A549 (cell line): ENCODE data around the gene SPACA6. TPM values are rescaled to one million over a fixed set of nuclear protein-coding genes. Genes with fewer than 3 reads are reported as not detected.

ENCODE experiments used
- ATAC-seq, 2 experiments: fragments of 200-7000 bp in 1 of 2; fragments of >200 bp in 1 of 2; cut with Nextera tagmentation in 1 of 2; cut with Tn5 transposase in 1 of 2; 3 replicates each; pipeline versions ENCODE4 v1.8.0 to v1.9.1; 2018 to 2020; ENCODE audit warnings: mild to moderate bottlenecking in 1 of 2, moderate library complexity in 1 of 2
- CTCF ChIA-PET: fragments of 300-600 bp; sonication (Branson Sonifier 250); formaldehyde crosslinking; extraction: SDS; loops from one replicate; lab custom pipeline; 2021; ENCODE audit warnings: antibody characterized with exemption, inconsistent platforms; lab: Yijun Ruan, JAX
- POLR2A ChIA-PET: fragments of 350-600 bp; formaldehyde crosslinking; extraction: SDS; loops from one replicate; lab custom pipeline; 2021; ENCODE audit warnings: antibody characterized with exemption, inconsistent platforms; lab: Yijun Ruan, JAX
- DNase-seq, 2 experiments: peaks; one replicate each; pipeline versions ENCODE4 v3.0.0 to v3.0.0-alpha.2; 2011 to 2016; ENCODE audit warnings: low read depth in 1 of 2, low spot score in 1 of 2
- FAIRE-seq: peaks from 2 replicates; lab custom pipeline; 2011; peaks lifted over from hg19 to GRCh38; lab: Jason Lieb, UNC
- H3K27ac ChIP-seq, 2 experiments: fragments of >200 bp; sonication (Bioruptor Twin); formaldehyde crosslinking; 3 replicates each; pipeline ENCODE4 v1.5.1; 2016 to 2017
- H3K4me1 ChIP-seq: fragments of >200 bp; sonication (Bioruptor Twin); formaldehyde crosslinking; 3 replicates; pipeline ENCODE4 v1.6.1; 2016
- H3K4me2 ChIP-seq: fragments of >200 bp; sonication (Bioruptor Twin); formaldehyde crosslinking; 3 replicates; pipeline ENCODE4 v1.6.1; 2016
- H3K4me3 ChIP-seq: fragments of >200 bp; sonication (Bioruptor Twin); formaldehyde crosslinking; 3 replicates; pipeline ENCODE4 v1.5.1; 2016
- H3K9me3 ChIP-seq: fragments of >200 bp; sonication (Bioruptor Twin); formaldehyde crosslinking; 3 replicates; pipeline ENCODE4 v1.6.1; 2016
- ATOH8 ChIP-seq: fragments of 250-450 bp; sonication (Bioruptor Pico); IDR thresholded peaks from 2 replicates; pipeline ENCODE4 v1.5.0; 2020; ENCODE audit warnings: low read depth, mild to moderate bottlenecking, moderate library complexity
- BCL3 ChIP-seq: fragments of >200 bp; sonication (Bioruptor Twin); formaldehyde crosslinking; IDR thresholded peaks from 3 replicates; pipeline ENCODE4 v1.6.1; 2016
- BHLHE40 ChIP-seq: IDR thresholded peaks from 2 replicates; pipeline ENCODE4 v1.6.1; 2012; ENCODE audit warnings: low read depth, low read length, inconsistent platforms
- CBX2 ChIP-seq: fragments of 200-600 bp; sonication (generic); IDR thresholded peaks from 2 replicates; pipeline ENCODE4 v1.6.1; 2016; ENCODE audit warnings: low read depth, mild to moderate bottlenecking, borderline replicate concordance
- CBX8 ChIP-seq: fragments of 200-600 bp; sonication (generic); IDR thresholded peaks from 2 replicates; pipeline ENCODE4 v1.6.1; 2016
- CEBPB ChIP-seq, 2 experiments: fragments of >200 bp in 1 of 2; sonication (Bioruptor Twin) in 1 of 2; formaldehyde crosslinking in 1 of 2; IDR thresholded peaks; 2 replicates each; pipeline ENCODE4 v1.6.1; 2012 to 2016
- EHF ChIP-seq: fragments of 250-450 bp; sonication (Bioruptor Pico); IDR thresholded peaks from 2 replicates; pipeline ENCODE4 v1.5.0; 2020; ENCODE audit warnings: mild to moderate bottlenecking
- EHMT2 ChIP-seq: fragments of 200-600 bp; sonication (generic); IDR thresholded peaks from 2 replicates; pipeline ENCODE4 v1.6.1; 2016; ENCODE audit warnings: antibody characterized with exemption, low read depth, mild to moderate bottlenecking, moderate library complexity
- EP300 ChIP-seq, 2 experiments: fragments of >200 bp; sonication (Bioruptor Twin); formaldehyde crosslinking; IDR thresholded peaks; 2 replicates in 1 of 2; 3 replicates in 1 of 2; pipeline ENCODE4 v1.6.1; 2016 to 2017
- ESRRA ChIP-seq: fragments of 150-350 bp; IDR thresholded peaks from 2 replicates; pipeline ENCODE4 v1.6.1; 2014; ENCODE audit warnings: mild to moderate bottlenecking, low read length, borderline replicate concordance
- GATA3 ChIP-seq: IDR thresholded peaks from 2 replicates; pipeline ENCODE4 v1.6.1; 2012; ENCODE audit warnings: borderline replicate concordance
- HDAC2 ChIP-seq: fragments of 200-600 bp; sonication (generic); IDR thresholded peaks from 2 replicates; pipeline ENCODE4 v1.6.1; 2016
- HEYL ChIP-seq: fragments of 250-450 bp; sonication (Bioruptor Pico); IDR thresholded peaks from 2 replicates; pipeline ENCODE4 v1.8.0; 2021; ENCODE audit warnings: mild to moderate bottlenecking, moderate library complexity
- HMGXB4 ChIP-seq: fragments of 250-450 bp; sonication (Bioruptor Pico); IDR thresholded peaks from 2 replicates; pipeline ENCODE4 v1.5.0; 2021; ENCODE audit warnings: mild to moderate bottlenecking, moderate library complexity, borderline replicate concordance
- HOXB5 ChIP-seq: fragments of 250-450 bp; sonication (Bioruptor Pico); IDR thresholded peaks from 2 replicates; pipeline ENCODE4 v1.5.0; 2020; ENCODE audit warnings: mild to moderate bottlenecking, moderate library complexity
- KDM1A ChIP-seq: fragments of 200-600 bp; sonication (generic); IDR thresholded peaks from 2 replicates; pipeline ENCODE4 v1.6.1; 2016; ENCODE audit warnings: low read depth, mild to moderate bottlenecking
- MAX ChIP-seq: IDR thresholded peaks from 2 replicates; pipeline ENCODE4 v1.6.1; 2012
- NPAS2 ChIP-seq: fragments of 250-450 bp; sonication (Bioruptor Pico); IDR thresholded peaks from 2 replicates; pipeline ENCODE4 v1.8.0; 2022; ENCODE audit warnings: mild to moderate bottlenecking, moderate library complexity, borderline replicate concordance
- NR3C1 ChIP-seq: fragments of >200 bp; sonication (Bioruptor Twin); formaldehyde crosslinking; IDR thresholded peaks from 3 replicates; pipeline ENCODE4 v1.6.1; 2017
- PBX3 ChIP-seq: IDR thresholded peaks from 2 replicates; pipeline ENCODE4 v1.6.1; 2012
- PHF8 ChIP-seq: fragments of 200-600 bp; sonication (generic); IDR thresholded peaks from 2 replicates; pipeline ENCODE4 v1.6.1; 2016; ENCODE audit warnings: low read depth, mild to moderate bottlenecking, antibody characterized with exemption, moderate library complexity, borderline replicate concordance
- RAD21 ChIP-seq, 2 experiments: fragments of >200 bp in 1 of 2; sonication (Bioruptor Twin) in 1 of 2; formaldehyde crosslinking in 1 of 2; IDR thresholded peaks in 1 of 2; conservative IDR thresholded peaks in 1 of 2; 2 replicates in 1 of 2; 3 replicates in 1 of 2; pipeline ENCODE4 v1.6.1; 2012 to 2018; ENCODE audit warnings: inconsistent platforms in 1 of 2
- RNF2 ChIP-seq: fragments of 200-600 bp; sonication (generic); IDR thresholded peaks from 2 replicates; pipeline ENCODE4 v1.6.1; 2016; ENCODE audit warnings: low read depth, mild to moderate bottlenecking, antibody characterized with exemption, moderate library complexity, borderline replicate concordance
- SMC3 ChIP-seq: fragments of >200 bp; sonication (Bioruptor Twin); formaldehyde crosslinking; IDR thresholded peaks from 3 replicates; pipeline ENCODE4 v1.6.1; 2018; ENCODE audit warnings: inconsistent platforms
- SREBF2 ChIP-seq: fragments of 450-650 bp; IDR thresholded peaks from 2 replicates; pipeline ENCODE4 v1.6.1; 2014; ENCODE audit warnings: mild to moderate bottlenecking, moderate library complexity
- TFCP2L1 ChIP-seq: fragments of 250-450 bp; sonication (Bioruptor Pico); IDR thresholded peaks from 2 replicates; pipeline ENCODE4 v1.5.0; 2021; ENCODE audit warnings: mild to moderate bottlenecking
- ZC3H11A ChIP-seq: fragments of 450-650 bp; IDR thresholded peaks from 2 replicates; pipeline ENCODE4 v1.6.1; 2014; ENCODE audit warnings: antibody characterized with exemption, mild to moderate bottlenecking
- ZFP36 ChIP-seq: fragments of 450-650 bp; IDR thresholded peaks from 2 replicates; pipeline ENCODE4 v1.6.1; 2014; ENCODE audit warnings: borderline replicate concordance; ENCODE audit not compliant: partially characterized antibody
- WGBS: methylation state at CpG from one replicate; pipeline ENCODE4 v1.1.6; 2017; ENCODE audit errors: missing lambda C conversion rate; 5-methylcytosine and 5-hydroxymethylcytosine counted together
- polyA plus RNA-seq, 4 experiments: library from polyadenylated mRNA; depleted of rRNA in 3 of 4; stranded (reverse); fragments of >200 nt; fragmentation: RNase III in 1 of 4; extraction: RNeasy Plus Mini Kit Qiagen cat#74134 plus additional on column Dnase treatment in 1 of 4; gene quantifications; 2 replicates in 3 of 4; 3 replicates in 1 of 4; pipeline ENCODE4 v1.2.3, GENCODE V29; 2011 to 2017

SPACA6 gene
- polyA plus RNA-seq, 2 of the 4 experiments (the other 2 are of a cell fraction), result 9.5 to 36.4 TPM

- CTCF ChIA-PET, result interaction anchor here (0.7 to 3.5 kb wide), 6 partner anchors 8 to 308 kb away, joined by 3 to 28 read pairs (median 7); partner anchors contain the start of gene SPACA6
- peak overlapping the region in 1 of 2 experiments; percentile 96; a peak in 3 of 6 replicates for H3K27ac ChIP-seq
- 0 out of 2 replicates have a peak, but pooled peaks have one; percentile 6 for TF ChIP-seq ZC3H11A
- no peak for TF ChIP-seq SREBF2
- no peak for TF ChIP-seq ZFP36
- no peak for TF ChIP-seq RNF2
- no peak for TF ChIP-seq HOXB5
- no peak for TF ChIP-seq BHLHE40
- no peak for TF ChIP-seq CBX8
- TF ChIP-seq MAX, result no peak
- TF ChIP-seq, all 56 proteins: peak for 1
- H3K4me3 ChIP-seq, result no peak overlapping the region
- DNase-seq, result no peak
- H3K4me1 ChIP-seq, result peaks cover 28% of the 10 kb centered on the region; the same call in 2 of the 3 replicates
- no peak overlapping the region; the same call in 2 of the 3 replicates for H3K4me2 ChIP-seq
- ATAC-seq, result peak; percentile 3 to 5; a peak in 3 of 6 replicates
- H3K9me3 ChIP-seq, result no peaks in the 10 kb centered on the region
- 89% methylated on average over 46 of the region's 46 CpGs for whole genome bisulfite sequencing
- POLR2A ChIA-PET, result interaction anchor here (0.7 to 2.6 kb wide), 4 partner anchors 14 to 385 kb away, joined by 3 to 29 read pairs (median 4); no protein-coding TSS in a partner anchor
- FAIRE-seq, result no peak
Observed at GRCh38 chr19:51702825-51703574, 9.9 kb downstream of the SPACA6 start.

- no peak for FAIRE-seq
- ATAC-seq, result peak; percentile 82 to 89
- no peaks in the 10 kb centered on the region for H3K9me3 ChIP-seq
- TF ChIP-seq GATA3, result 0 out of 2 replicates have a peak, but pooled peaks have one; percentile 21
- no peak for TF ChIP-seq ATOH8 (CRISPR knock-in tag)
- no peak for TF ChIP-seq CEBPB (IDR thresholded peaks at IDR 0.05)
- TF ChIP-seq NPAS2, result no peak
- 0 out of 2 replicates have a peak, but pooled peaks have one; percentile 24 for TF ChIP-seq HOXB5
- no peak for TF ChIP-seq CBX2
- TF ChIP-seq ESRRA, result no peak
- TF ChIP-seq HMGXB4 (CRISPR knock-in tag), result no peak
- no peak for TF ChIP-seq EP300 (IDR thresholded peaks at IDR 0.05)
- no peak for TF ChIP-seq KDM1A
- TF ChIP-seq EHF (CRISPR knock-in tag), result no peak; the same call in 1 of the 2 replicates
- peak; percentile 78; the same call in 1 of the 2 replicates for TF ChIP-seq TFCP2L1 (CRISPR knock-in tag)
- TF ChIP-seq PBX3, result peak; percentile 76
- TF ChIP-seq HDAC2, result no peak
- TF ChIP-seq EHMT2, result no peak
- TF ChIP-seq SMC3, result peak; percentile 44
- TF ChIP-seq RAD21 (conservative IDR thresholded peaks at IDR 0.05 in 1 of 2, IDR thresholded peaks at IDR 0.05 in 1 of 2), result no peak; a peak in 2 of 5 replicates
- no peak for TF ChIP-seq HEYL (CRISPR knock-in tag)
- peak; percentile 74 for TF ChIP-seq MAX
- TF ChIP-seq NR3C1, result no peak
- TF ChIP-seq PHF8, result peak; percentile 52; the same call in 1 of the 2 replicates
- 0 out of 3 replicates have a peak, but pooled peaks have one; percentile 51 for TF ChIP-seq BCL3
Observed at GRCh38 chr19:51703575-51704515, 10.7 kb downstream of the SPACA6 start.

More at GRCh38 chr19:51703575-51704515, 10.7 kb downstream of the SPACA6 start:
- Histone ChIP-seq H3K4me3 (peak overlapping the region; percentile 54), H3K4me2 (peak overlapping the region; percentile 93), H3K4me1 (peaks cover 26% of the 10 kb centered on the region; the same call in 2 of the 3 replicates), H3K27ac (peak overlapping the region; percentile 87 to 96)
- ChIA-PET POLR2A (interaction anchor here (0.7 to 2.6 kb wide), 4 partner anchors 14 to 385 kb away, joined by 3 to 29 read pairs (median 4); no protein-coding TSS in a partner anchor), CTCF (interaction anchor here (0.7 to 3.5 kb wide), 8 partner anchors 9 to 309 kb away, joined by 3 to 28 read pairs (median 4); partner anchors contain the start of genes HAS1 and SPACA6)
- 24% methylated on average over 45 of the region's 74 CpGs for WGBS
- DNase-seq, result peak; percentile 93 to 94
